ENCODE data around the gene TADA3.

Gene TADA3

GRCh38 chr3:9762871-9763270, 29.4 kb downstream of the TADA3 start:
- TF ChIP-seq, protein P1, sequence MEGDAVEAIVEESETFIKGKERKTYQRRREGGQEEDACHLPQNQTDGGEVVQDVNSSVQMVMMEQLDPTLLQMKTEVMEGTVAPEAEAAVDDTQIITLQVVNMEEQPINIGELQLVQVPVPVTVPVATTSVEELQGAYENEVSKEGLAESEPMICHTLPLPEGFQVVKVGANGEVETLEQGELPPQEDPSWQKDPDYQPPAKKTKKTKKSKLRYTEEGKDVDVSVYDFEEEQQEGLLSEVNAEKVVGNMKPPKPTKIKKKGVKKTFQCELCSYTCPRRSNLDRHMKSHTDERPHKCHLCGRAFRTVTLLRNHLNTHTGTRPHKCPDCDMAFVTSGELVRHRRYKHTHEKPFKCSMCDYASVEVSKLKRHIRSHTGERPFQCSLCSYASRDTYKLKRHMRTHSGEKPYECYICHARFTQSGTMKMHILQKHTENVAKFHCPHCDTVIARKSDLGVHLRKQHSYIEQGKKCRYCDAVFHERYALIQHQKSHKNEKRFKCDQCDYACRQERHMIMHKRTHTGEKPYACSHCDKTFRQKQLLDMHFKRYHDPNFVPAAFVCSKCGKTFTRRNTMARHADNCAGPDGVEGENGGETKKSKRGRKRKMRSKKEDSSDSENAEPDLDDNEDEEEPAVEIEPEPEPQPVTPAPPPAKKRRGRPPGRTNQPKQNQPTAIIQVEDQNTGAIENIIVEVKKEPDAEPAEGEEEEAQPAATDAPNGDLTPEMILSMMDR (IDR thresholded peaks at IDR 0.05; ENCODE audit: low read depth, low read length, missing control alignments): no peak
- H3K4me3 ChIP-seq (replicated peaks; ENCODE audit: low read depth, low read length): no peak overlapping the region
- DNase-seq (ENCODE audit: extremely low read depth, low read depth): no peak

GRCh38 chr3:9761919-9762318, 30.4 kb downstream of the TADA3 start:
- TF ChIP-seq, protein P1 (IDR thresholded peaks at IDR 0.05; ENCODE audit: low read depth, low read length, missing control alignments): no peak
- DNase-seq (ENCODE audit: extremely low read depth, low read depth): no peak
- H3K4me3 ChIP-seq (replicated peaks; ENCODE audit: low read depth, low read length): no peak overlapping the region

- TF ChIP-seq, protein P1 (IDR thresholded peaks at IDR 0.05; ENCODE audit: low read depth, low read length, missing control alignments): no peak
- no peak for DNase-seq (ENCODE audit: extremely low read depth, low read depth)
- no peak overlapping the region for H3K4me3 ChIP-seq (replicated peaks; ENCODE audit: low read depth, low read length)
Measured at GRCh38 chr3:9760779-9761505, 31.3 kb downstream of the TADA3 start.

- H3K4me3 ChIP-seq (replicated peaks; ENCODE audit: low read depth, low read length): no peak overlapping the region
- TF ChIP-seq, protein P1 (IDR thresholded peaks at IDR 0.05; ENCODE audit: low read depth, low read length, missing control alignments): no peak
- no peak for DNase-seq (ENCODE audit: extremely low read depth, low read depth)
Measured at GRCh38 chr3:9757427-9757826, 34.8 kb downstream of the TADA3 start.

- no peak for DNase-seq (ENCODE audit: extremely low read depth, low read depth)
- TF ChIP-seq, protein P1 (IDR thresholded peaks at IDR 0.05; ENCODE audit: low read depth, low read length, missing control alignments): no peak
- no peak overlapping the region for H3K4me3 ChIP-seq (replicated peaks; ENCODE audit: low read depth, low read length)
Measured at GRCh38 chr3:9754678-9755077, 37.6 kb downstream of the TADA3 start.

GRCh38 chr3:9750556-9751411, 41.5 kb downstream of the TADA3 start:
- peak overlapping the region; percentile 87 for H3K4me3 ChIP-seq (replicated peaks; ENCODE audit: low read depth, low read length)
- no peak for DNase-seq (ENCODE audit: extremely low read depth, low read depth)
- TF ChIP-seq, protein P1 (IDR thresholded peaks at IDR 0.05; ENCODE audit: low read depth, low read length, missing control alignments): no peak
